Measurements from ENCODE around the gene PDX1.

PDX1 gene

DNA sequence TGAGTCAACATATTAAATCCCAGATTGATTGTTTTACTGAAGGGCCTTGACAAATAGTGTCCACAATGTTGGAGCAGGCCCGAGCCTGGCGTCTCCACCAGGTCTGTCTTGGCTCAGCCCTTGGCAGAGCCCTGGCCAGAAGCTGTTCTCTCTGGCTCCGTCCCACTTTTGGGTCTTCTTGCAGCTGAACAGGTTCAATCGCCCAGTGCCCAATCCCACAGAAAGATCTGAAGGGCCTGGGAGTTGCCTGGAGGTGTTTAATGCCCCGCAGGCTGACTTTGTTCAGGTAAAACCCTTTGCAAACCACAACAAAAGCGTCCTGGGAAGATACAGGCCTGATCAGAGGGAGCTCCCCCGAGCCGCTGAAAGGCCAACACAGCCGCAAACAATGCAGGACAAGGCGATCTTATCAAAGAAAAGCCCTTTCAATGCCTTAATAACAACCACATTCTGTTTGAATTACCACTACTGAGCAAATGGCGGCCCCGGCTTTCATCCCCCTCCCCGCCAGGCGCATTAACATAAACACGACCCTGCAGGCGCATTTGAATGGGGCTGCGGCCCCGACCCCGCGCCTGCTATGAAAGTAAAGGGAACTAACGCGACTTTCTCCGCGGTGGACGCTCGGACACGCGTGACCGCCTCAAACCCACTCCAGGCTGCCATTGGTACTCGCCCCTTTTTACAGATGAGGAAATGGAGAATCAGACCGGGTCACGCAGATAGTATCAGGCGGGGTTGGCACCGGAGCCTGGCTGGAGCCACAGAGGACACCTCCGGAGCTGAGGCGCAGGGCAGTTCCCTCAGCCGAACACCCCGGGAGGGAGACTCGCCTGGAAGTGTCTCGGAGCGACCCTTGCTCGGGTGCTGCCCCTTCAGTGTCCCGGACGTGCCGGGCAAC is 46.2 kb downstream of the PDX1 start:
- H3K4me3 ChIP-seq (ENCODE audit: low read length): no peak overlapping the region
- H3K4me2 ChIP-seq (ENCODE audit: low read length): no peak overlapping the region
- H3K9me3 ChIP-seq (ENCODE audit: control insufficient read depth, insufficient read depth, low read length): no peaks in the 10 kb centered on the region
- no peaks in the 10 kb centered on the region for H3F3A ChIP-seq (ENCODE audit: control insufficient read depth, insufficient read depth)
- no peaks in the 10 kb centered on the region for H3K4me1 ChIP-seq (ENCODE audit: control insufficient read depth, low read length)
- no peaks in the 10 kb centered on the region for H4K20me1 ChIP-seq (ENCODE audit: control insufficient read depth, insufficient read depth, low read depth, low read length)
- H3K79me2 ChIP-seq (ENCODE audit: control insufficient read depth, low read length): no peaks in the 10 kb centered on the region
- TF ChIP-seq, protein P1, sequence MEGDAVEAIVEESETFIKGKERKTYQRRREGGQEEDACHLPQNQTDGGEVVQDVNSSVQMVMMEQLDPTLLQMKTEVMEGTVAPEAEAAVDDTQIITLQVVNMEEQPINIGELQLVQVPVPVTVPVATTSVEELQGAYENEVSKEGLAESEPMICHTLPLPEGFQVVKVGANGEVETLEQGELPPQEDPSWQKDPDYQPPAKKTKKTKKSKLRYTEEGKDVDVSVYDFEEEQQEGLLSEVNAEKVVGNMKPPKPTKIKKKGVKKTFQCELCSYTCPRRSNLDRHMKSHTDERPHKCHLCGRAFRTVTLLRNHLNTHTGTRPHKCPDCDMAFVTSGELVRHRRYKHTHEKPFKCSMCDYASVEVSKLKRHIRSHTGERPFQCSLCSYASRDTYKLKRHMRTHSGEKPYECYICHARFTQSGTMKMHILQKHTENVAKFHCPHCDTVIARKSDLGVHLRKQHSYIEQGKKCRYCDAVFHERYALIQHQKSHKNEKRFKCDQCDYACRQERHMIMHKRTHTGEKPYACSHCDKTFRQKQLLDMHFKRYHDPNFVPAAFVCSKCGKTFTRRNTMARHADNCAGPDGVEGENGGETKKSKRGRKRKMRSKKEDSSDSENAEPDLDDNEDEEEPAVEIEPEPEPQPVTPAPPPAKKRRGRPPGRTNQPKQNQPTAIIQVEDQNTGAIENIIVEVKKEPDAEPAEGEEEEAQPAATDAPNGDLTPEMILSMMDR (IDR thresholded peaks at IDR 0.05; ENCODE audit: low read depth, low read length, poor library complexity, severe bottlenecking): no peak
- TF ChIP-seq EZH2phosphoT487 (IDR thresholded peaks at IDR 0.05; ENCODE audit: borderline replicate concordance, low read length): no peak
- no peaks in the 10 kb centered on the region for H3K36me3 ChIP-seq (ENCODE audit: control insufficient read depth, low read length)
- H3K9me2 ChIP-seq (replicated peaks; ENCODE audit: control insufficient read depth, low read length): no peaks in the 10 kb centered on the region
- no peak overlapping the region for H3K27ac ChIP-seq (ENCODE audit: low read depth, low read length)
- peaks cover 13% of the 10 kb centered on the region for H3K27me3 ChIP-seq (ENCODE audit: control insufficient read depth, low read length)

DNA sequence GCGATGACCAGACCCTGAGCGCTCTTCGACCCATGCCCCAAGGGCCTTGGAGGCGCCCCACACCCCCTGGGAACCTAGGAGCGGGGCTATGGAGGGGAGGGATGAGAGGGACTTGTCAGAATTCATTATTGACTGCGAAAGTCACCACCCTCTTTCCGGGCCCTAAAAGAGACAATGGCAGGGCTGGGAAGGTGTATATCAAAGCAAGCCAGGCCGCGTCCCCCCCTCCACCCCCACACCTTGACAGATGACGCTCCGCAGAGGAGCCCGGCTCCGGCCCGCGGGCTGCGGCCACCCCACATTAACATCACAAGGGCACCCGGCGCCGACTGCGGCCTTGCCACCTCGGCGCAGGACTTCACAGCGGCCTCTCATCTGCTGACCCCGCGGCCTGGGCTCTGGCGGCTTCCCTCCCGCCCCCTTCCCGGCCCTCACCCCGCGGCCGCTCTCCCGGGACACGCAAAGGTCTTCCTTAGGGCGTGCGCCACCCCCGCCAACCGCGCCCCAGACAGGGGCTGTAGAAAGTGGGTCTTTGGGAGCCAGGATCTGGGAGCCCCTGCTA is 46.9 kb downstream of the PDX1 start:
- Histone ChIP-seq H3K79me2 (ENCODE audit: control insufficient read depth, low read length) (no peaks in the 10 kb centered on the region), H3K36me3 (ENCODE audit: control insufficient read depth, low read length) (no peaks in the 10 kb centered on the region), H3K9me2 (replicated peaks; ENCODE audit: control insufficient read depth, low read length) (no peaks in the 10 kb centered on the region), H3K4me3 (ENCODE audit: low read length) (no peak overlapping the region), H3K9me3 (ENCODE audit: control insufficient read depth, insufficient read depth, low read length) (no peaks in the 10 kb centered on the region), H3F3A (ENCODE audit: control insufficient read depth, insufficient read depth) (no peaks in the 10 kb centered on the region), H4K20me1 (ENCODE audit: control insufficient read depth, insufficient read depth, low read depth, low read length) (no peaks in the 10 kb centered on the region), H3K27ac (ENCODE audit: low read depth, low read length) (no peak overlapping the region), H3K4me2 (ENCODE audit: low read length) (no peak overlapping the region), H3K4me1 (ENCODE audit: control insufficient read depth, low read length) (no peaks in the 10 kb centered on the region), H3K27me3 (ENCODE audit: control insufficient read depth, low read length) (peaks cover 6% of the 10 kb centered on the region; the same call in 1 of the 2 replicates)
- TF ChIP-seq, protein P1 (IDR thresholded peaks at IDR 0.05; ENCODE audit: low read depth, low read length, poor library complexity, severe bottlenecking): no peak
- no peak for TF ChIP-seq EZH2phosphoT487 (IDR thresholded peaks at IDR 0.05; ENCODE audit: borderline replicate concordance, low read length)

DNA sequence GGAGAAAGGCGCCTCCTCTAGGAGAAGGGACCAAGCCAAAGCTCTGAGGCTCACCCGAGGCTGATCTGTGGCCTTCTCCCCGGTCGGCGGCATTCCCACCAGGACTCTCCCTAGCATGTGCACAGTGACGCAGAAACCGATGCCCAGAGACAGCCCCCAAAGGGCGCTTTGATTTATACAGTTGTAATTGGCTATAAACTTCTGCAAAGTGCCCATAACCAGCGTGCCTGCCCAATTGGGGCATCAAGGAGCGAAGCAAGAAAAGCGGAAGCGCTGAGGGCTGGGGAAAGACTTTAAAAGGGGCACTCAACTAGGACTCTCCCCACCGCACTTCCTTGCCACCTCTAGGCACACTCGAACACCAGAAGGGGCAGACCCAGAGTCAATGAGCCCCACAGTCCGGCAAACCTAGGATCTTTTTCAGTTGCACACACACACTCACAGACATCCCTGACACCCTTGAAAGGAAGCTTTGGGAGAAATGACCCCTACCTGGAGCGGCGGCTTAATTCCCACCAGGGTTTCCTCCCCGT is 47.5 kb downstream of the PDX1 start:
- H3K79me2 ChIP-seq (ENCODE audit: control insufficient read depth, low read length): no peaks in the 10 kb centered on the region
- no peaks in the 10 kb centered on the region for H3F3A ChIP-seq (ENCODE audit: control insufficient read depth, insufficient read depth)
- H3K9me3 ChIP-seq (ENCODE audit: control insufficient read depth, insufficient read depth, low read length): no peaks in the 10 kb centered on the region
- H3K4me1 ChIP-seq (ENCODE audit: control insufficient read depth, low read length): no peaks in the 10 kb centered on the region
- H3K27me3 ChIP-seq (ENCODE audit: control insufficient read depth, low read length): peaks cover 3% of the 10 kb centered on the region; the same call in 1 of the 2 replicates
- H3K27ac ChIP-seq (ENCODE audit: low read depth, low read length): no peak overlapping the region
- no peak for TF ChIP-seq EZH2phosphoT487 (IDR thresholded peaks at IDR 0.05; ENCODE audit: borderline replicate concordance, low read length)
- TF ChIP-seq, protein P1 (IDR thresholded peaks at IDR 0.05; ENCODE audit: low read depth, low read length, poor library complexity, severe bottlenecking): no peak
- no peaks in the 10 kb centered on the region for H3K9me2 ChIP-seq (replicated peaks; ENCODE audit: control insufficient read depth, low read length)
- H3K4me2 ChIP-seq (ENCODE audit: low read length): no peak overlapping the region
- H3K4me3 ChIP-seq (ENCODE audit: low read length): no peak overlapping the region
- H4K20me1 ChIP-seq (ENCODE audit: control insufficient read depth, insufficient read depth, low read depth, low read length): no peaks in the 10 kb centered on the region
- H3K36me3 ChIP-seq (ENCODE audit: control insufficient read depth, low read length): no peaks in the 10 kb centered on the region

All from DOHH2 (cell line).